ENCODE data around the gene SP4. TPM values are rescaled to one million over a fixed set of nuclear protein-coding genes. Genes with fewer than 3 reads are reported as not detected.

SP4 gene
- total and polyA plus RNA-seq, 2 experiments from 2014 or later = 3.0 to 8.7 TPM

DNA sequence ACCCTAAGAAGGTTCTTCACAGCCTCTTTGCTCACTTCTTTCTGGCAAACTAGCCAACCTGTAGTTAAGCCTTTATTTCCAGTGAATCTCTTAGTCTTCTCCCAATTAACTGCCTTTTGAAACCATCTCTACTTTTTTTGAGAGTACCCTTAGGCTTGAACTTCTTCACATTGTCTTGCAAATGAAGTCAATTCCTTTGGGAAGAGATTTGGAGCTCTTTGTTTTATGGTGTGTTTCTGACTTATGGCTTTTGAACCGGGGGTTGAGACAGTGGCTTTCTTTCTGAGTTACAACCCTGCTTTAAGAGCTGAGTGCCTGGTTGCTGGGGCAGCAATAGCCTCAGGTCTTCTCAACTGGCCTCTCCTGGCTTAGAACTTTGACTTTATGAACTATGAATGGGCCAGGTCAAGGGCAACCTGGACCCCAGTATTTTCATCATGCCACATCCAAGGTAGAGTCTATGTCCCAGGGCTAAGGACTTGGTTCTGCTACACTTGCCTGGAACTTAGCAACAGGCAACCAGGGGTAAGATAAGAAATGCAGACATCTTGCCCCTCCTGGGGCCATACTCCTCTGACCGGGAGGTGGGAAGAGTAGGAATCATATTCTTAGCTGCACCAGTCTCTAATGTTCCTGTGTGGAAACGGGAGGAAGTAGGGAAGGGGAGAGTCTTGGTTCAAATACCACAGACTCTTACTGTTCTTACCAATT is 53.0 kb downstream of the SP4 start:
- TF ChIP-seq, protein P1, sequence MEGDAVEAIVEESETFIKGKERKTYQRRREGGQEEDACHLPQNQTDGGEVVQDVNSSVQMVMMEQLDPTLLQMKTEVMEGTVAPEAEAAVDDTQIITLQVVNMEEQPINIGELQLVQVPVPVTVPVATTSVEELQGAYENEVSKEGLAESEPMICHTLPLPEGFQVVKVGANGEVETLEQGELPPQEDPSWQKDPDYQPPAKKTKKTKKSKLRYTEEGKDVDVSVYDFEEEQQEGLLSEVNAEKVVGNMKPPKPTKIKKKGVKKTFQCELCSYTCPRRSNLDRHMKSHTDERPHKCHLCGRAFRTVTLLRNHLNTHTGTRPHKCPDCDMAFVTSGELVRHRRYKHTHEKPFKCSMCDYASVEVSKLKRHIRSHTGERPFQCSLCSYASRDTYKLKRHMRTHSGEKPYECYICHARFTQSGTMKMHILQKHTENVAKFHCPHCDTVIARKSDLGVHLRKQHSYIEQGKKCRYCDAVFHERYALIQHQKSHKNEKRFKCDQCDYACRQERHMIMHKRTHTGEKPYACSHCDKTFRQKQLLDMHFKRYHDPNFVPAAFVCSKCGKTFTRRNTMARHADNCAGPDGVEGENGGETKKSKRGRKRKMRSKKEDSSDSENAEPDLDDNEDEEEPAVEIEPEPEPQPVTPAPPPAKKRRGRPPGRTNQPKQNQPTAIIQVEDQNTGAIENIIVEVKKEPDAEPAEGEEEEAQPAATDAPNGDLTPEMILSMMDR (IDR thresholded peaks at IDR 0.05; ENCODE audit: low read depth, low read length) = no peak
- Histone ChIP-seq H3K4me3 (no peak overlapping the region), H3K27ac (no peak overlapping the region)

DNA sequence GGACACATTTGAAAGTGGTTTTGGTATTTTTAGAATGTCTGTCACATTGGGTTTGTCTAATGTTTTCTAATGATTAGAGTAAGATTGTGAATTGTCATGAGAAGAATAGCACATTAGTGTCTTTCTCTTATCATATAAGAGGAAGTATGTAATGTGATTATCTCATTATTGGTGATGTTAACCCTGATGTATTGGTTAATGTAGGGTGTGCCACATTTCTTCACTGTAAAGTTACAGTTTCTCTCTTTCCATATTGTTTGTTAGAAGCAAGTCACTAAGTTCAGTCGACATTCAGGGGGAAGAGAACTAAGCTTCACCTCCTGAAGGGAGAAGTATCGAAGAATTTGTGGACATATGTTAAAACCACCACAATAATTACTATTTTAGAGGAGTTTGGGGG is 58.6 kb downstream of the SP4 start:
- H3K27me3 ChIP-seq = no peaks in the 10 kb centered on the region
- H3K4me1 ChIP-seq (ENCODE audit: low read depth) = peaks cover 4% of the 10 kb centered on the region
- no peaks in the 10 kb centered on the region for H3K9me3 ChIP-seq (ENCODE audit: low read depth)
- no peak overlapping the region for H3K4me3 ChIP-seq
- no peak overlapping the region for H3K27ac ChIP-seq
- no peak for DNase-seq (ENCODE audit: low read depth in 1 of 2, low spot score in 1 of 2)
- H3K36me3 ChIP-seq = peaks cover 11% of the 10 kb centered on the region
- TF ChIP-seq, protein P1 (IDR thresholded peaks at IDR 0.05; ENCODE audit: low read depth, low read length) = no peak

More for the DNA sequence above, 53.0 kb downstream of the SP4 start:
- no peaks in the 10 kb centered on the region for H3K4me1 ChIP-seq (ENCODE audit: low read depth)
- peaks cover 21% of the 10 kb centered on the region for H3K36me3 ChIP-seq
- no peaks in the 10 kb centered on the region for H3K9me3 ChIP-seq (ENCODE audit: low read depth)
- H3K27me3 ChIP-seq = no peaks in the 10 kb centered on the region
- DNase-seq (ENCODE audit: low read depth in 1 of 2, low spot score in 1 of 2) = no peak

DNA sequence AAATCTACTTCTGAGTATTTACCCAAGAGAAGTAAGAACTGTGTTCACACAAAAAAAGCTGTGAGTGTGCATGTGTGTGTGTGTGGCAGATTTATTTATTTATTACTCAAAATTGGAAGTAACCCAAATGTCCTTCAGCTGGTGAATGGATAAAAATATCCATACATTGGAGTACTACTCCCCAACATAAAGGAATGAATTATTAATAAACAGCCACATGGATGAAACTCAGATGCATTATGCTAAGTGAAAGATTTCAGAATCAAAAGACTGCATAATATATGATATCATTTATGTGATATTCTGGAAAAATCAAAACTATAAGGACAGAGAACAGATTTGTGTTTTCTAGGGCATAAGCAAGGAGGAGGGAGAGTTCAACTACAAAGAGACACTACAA is 67.8 kb downstream of the SP4 start:
- Histone ChIP-seq H3K9me3 (ENCODE audit: low read depth) (peaks cover 5% of the 10 kb centered on the region), H3K27me3 (no peaks in the 10 kb centered on the region), H3K36me3 (no peaks in the 10 kb centered on the region), H3K4me3 (no peak overlapping the region), H3K27ac (no peak overlapping the region), H3K4me1 (ENCODE audit: low read depth) (no peaks in the 10 kb centered on the region)
- TF ChIP-seq, protein P1 (IDR thresholded peaks at IDR 0.05; ENCODE audit: low read depth, low read length) = no peak
- no peak for DNase-seq (ENCODE audit: low read depth in 1 of 2, low spot score in 1 of 2)

DNA sequence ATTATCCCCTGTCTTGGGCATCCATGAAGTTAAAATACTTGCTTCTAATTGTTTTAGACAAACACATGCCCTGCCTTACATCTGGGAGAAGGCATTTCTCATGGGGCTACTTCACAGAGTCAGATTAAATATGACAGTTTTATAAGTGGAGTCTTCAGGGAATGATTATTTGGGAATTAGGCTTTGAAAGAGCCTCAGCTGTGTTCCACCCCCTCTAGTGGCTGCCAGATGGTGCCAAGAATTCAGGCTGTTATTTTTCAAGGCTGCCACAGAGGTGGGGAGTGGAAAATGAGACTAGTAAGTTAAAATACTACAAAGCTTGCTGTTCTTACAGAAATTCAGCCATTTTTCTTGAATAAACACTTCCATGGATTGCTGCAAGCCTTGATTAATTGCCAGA is 69.2 kb downstream of the SP4 start:
- H3K4me1 ChIP-seq (ENCODE audit: low read depth) = no peaks in the 10 kb centered on the region
- TF ChIP-seq, protein P1 (IDR thresholded peaks at IDR 0.05; ENCODE audit: low read depth, low read length) = peak; percentile 49
- no peak overlapping the region for H3K27ac ChIP-seq

DNA sequence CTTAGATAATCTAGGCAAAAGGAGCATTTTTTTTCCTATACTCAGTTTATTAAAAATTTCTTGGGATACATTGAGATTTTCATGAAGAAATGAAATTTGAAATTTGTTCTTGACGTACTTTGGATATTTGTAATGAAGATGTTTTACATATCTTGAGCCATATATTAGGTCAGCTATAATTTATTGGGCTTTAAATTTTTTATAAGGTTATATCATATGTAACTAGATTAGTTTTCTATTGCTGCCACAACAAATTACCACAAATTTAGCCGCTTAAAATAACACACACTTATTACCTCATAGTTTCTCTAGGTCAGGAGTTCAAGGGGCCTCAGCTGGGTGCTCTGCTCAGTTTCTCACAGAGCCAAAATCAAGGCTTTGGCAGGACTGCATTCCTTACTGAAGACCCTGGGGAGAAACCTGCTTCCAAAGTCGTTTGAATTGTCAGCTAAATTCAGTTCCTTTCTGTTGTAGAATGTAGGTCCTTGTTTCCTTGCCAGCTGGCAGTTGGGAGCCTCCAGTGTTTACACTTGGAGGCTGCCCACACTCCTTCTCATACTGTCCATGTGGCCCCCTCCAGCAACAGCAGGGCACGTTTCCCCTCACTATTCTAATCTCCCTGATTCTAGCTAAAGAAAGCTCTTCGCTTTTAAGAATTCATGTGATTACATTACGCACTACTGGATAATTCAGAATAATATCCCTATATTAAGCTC is 72.4 kb downstream of the SP4 start:
- no peaks in the 10 kb centered on the region for H3K36me3 ChIP-seq
- H3K9me3 ChIP-seq (ENCODE audit: low read depth) = no peaks in the 10 kb centered on the region
- no peak overlapping the region for H3K27ac ChIP-seq
- H3K4me1 ChIP-seq (ENCODE audit: low read depth) = no peaks in the 10 kb centered on the region
- H3K4me3 ChIP-seq = no peak overlapping the region
- TF ChIP-seq, protein P1 (IDR thresholded peaks at IDR 0.05; ENCODE audit: low read depth, low read length) = no peak
- peak in 1 of 2 donors; percentile 3 for DNase-seq (ENCODE audit: low read depth in 1 of 2, low spot score in 1 of 2)
- no peaks in the 10 kb centered on the region for H3K27me3 ChIP-seq

More for the DNA sequence above, 69.2 kb downstream of the SP4 start:
- DNase-seq (ENCODE audit: low read depth in 1 of 2, low spot score in 1 of 2) = peak in 1 of 2 donors; percentile 46
- H3K27me3 ChIP-seq = no peaks in the 10 kb centered on the region
- H3K4me3 ChIP-seq = no peak overlapping the region
- peaks cover 5% of the 10 kb centered on the region for H3K9me3 ChIP-seq (ENCODE audit: low read depth)
- H3K36me3 ChIP-seq = no peaks in the 10 kb centered on the region

Data from cardiac muscle cell (in vitro differentiated cells and primary cell).